HepG2 (cell line): ENCODE data around the gene MICOS13. TPM values are rescaled to one million over a fixed set of nuclear protein-coding genes. Genes with fewer than 3 reads are reported as not detected.

Source experiments
- CSRNP2 ChIP-seq: sonication (generic); formaldehyde crosslinking; conservative IDR thresholded peaks from 2 replicates; pipeline ENCODE4 v1.8.0; 2022; ENCODE audit warnings: low read depth, missing genetic modification reagents
- DNMT1 ChIP-seq: sonication (generic); formaldehyde crosslinking; IDR thresholded peaks from 2 replicates; pipeline ENCODE4 v1.5.1; 2020; ENCODE audit warnings: mild to moderate bottlenecking, missing genetic modification reagents
- EP300 ChIP-seq, 3 experiments: sonication (generic) in 1 of 3; formaldehyde crosslinking in 1 of 3; IDR thresholded peaks; 2 replicates each; pipeline versions ENCODE4 v1.5.1 to v1.6.1; 2011 to 2020; ENCODE audit warnings: low read depth in 2 of 3, low read length in 2 of 3, borderline replicate concordance in 1 of 3, improper control_type of control experiment in 1 of 3, mild to moderate bottlenecking in 1 of 3, missing genetic modification reagents in 1 of 3, moderate library complexity in 1 of 3
- FOXC1 ChIP-seq: sonication (generic); formaldehyde crosslinking; IDR thresholded peaks from 2 replicates; pipeline ENCODE4 v1.8.0; 2022; ENCODE audit warnings: mild to moderate bottlenecking, missing genetic modification reagents, borderline replicate concordance
- HNRNPL ChIP-seq: fragments of 200-400 bp; formaldehyde crosslinking; IDR thresholded peaks from 2 replicates; pipeline ENCODE4 v1.6.1; 2017; ENCODE audit warnings: mild to moderate bottlenecking, low read depth, low read length
- MED1 ChIP-seq: sonication (generic); formaldehyde crosslinking; IDR thresholded peaks from 2 replicates; pipeline ENCODE4 v1.4.0; 2020; ENCODE audit warnings: missing genetic modification reagents
- MIER2 ChIP-seq: IDR thresholded peaks from 2 replicates; pipeline ENCODE4 v1.6.1; 2016; ENCODE audit warnings: missing biosample characterization, missing genetic modification reagents
- MXI1 ChIP-seq: IDR thresholded peaks from 3 replicates; pipeline ENCODE4 v1.6.1; 2012; ENCODE audit warnings: low read depth, low read length, inconsistent platforms, borderline replicate concordance
- NFKB2 ChIP-seq: sonication (generic); formaldehyde crosslinking; IDR thresholded peaks from 2 replicates; pipeline ENCODE4 v1.4.0; 2020; ENCODE audit warnings: missing genetic modification reagents, borderline replicate concordance
- PHB2 ChIP-seq: fragments of 450-650 bp; IDR thresholded peaks from 2 replicates; pipeline ENCODE4 v1.6.1; 2018; ENCODE audit not compliant: partially characterized antibody
- RAD51 ChIP-seq: fragments of 450-650 bp; IDR thresholded peaks from 2 replicates; pipeline ENCODE4 v1.6.1; 2016; ENCODE audit warnings: borderline replicate concordance
- SNRNP70 ChIP-seq: fragments of 200-400 bp; formaldehyde crosslinking; IDR thresholded peaks from 2 replicates; pipeline ENCODE4 v1.6.1; 2017; ENCODE audit warnings: mild to moderate bottlenecking, low read depth, low read length, moderate library complexity
- TBX2 ChIP-seq: sonication (generic); formaldehyde crosslinking; IDR thresholded peaks from 2 replicates; pipeline ENCODE4 v1.5.0; 2020; ENCODE audit warnings: missing genetic modification reagents, mild to moderate bottlenecking, borderline replicate concordance
- THAP7 ChIP-seq: sonication (generic); formaldehyde crosslinking; IDR thresholded peaks from 2 replicates; pipeline ENCODE4 v1.8.1; 2023; ENCODE audit warnings: mild to moderate bottlenecking, missing genetic modification reagents
- TP53 ChIP-seq: sonication (generic); formaldehyde crosslinking; conservative IDR thresholded peaks from 2 replicates; pipeline ENCODE4 v1.4.0; 2020; ENCODE audit warnings: missing genetic modification reagents
- ZEB1 ChIP-seq: IDR thresholded peaks from 2 replicates; pipeline ENCODE4 v1.6.1; 2012; ENCODE audit warnings: mild to moderate bottlenecking, low read depth, inconsistent platforms; ENCODE audit not compliant: insufficient replicate concordance
- ZKSCAN1 ChIP-seq: fragments of 150-350 bp; IDR thresholded peaks from 2 replicates; pipeline ENCODE4 v1.6.1; 2014; ENCODE audit warnings: low read length
- ZKSCAN5 ChIP-seq: sonication (generic); formaldehyde crosslinking; IDR thresholded peaks from 2 replicates; pipeline ENCODE4 v1.5.1; 2020; ENCODE audit warnings: mild to moderate bottlenecking, missing genetic modification reagents
- ZNF275 ChIP-seq: sonication (generic); formaldehyde crosslinking; IDR thresholded peaks from 2 replicates; pipeline ENCODE4 v1.8.0; 2022; ENCODE audit warnings: missing genetic modification reagents, mild to moderate bottlenecking, inconsistent platforms, borderline replicate concordance
- ZNF33A ChIP-seq: sonication (generic); formaldehyde crosslinking; IDR thresholded peaks from 2 replicates; pipeline ENCODE4 v1.5.1; 2020; ENCODE audit warnings: missing genetic modification reagents, mild to moderate bottlenecking, moderate library complexity, borderline replicate concordance
- ZNF501 ChIP-seq: sonication (generic); formaldehyde crosslinking; IDR thresholded peaks from 2 replicates; pipeline ENCODE4 v1.5.1; 2020; ENCODE audit warnings: mild to moderate bottlenecking, moderate library complexity, missing genetic modification reagents
- ZNF563 ChIP-seq: sonication (generic); formaldehyde crosslinking; IDR thresholded peaks from 2 replicates; pipeline ENCODE4 v1.8.0; 2022; ENCODE audit warnings: mild to moderate bottlenecking, moderate library complexity, missing genetic modification reagents
- ZNF614 ChIP-seq: IDR thresholded peaks from 2 replicates; pipeline ENCODE4 v1.6.1; 2018; ENCODE audit warnings: missing biosample characterization, missing genetic modification reagents, inconsistent platforms, borderline replicate concordance
- ZNF703 ChIP-seq: sonication (generic); formaldehyde crosslinking; IDR thresholded peaks from 2 replicates; pipeline ENCODE4 v1.5.1; 2020; ENCODE audit warnings: missing genetic modification reagents, mild to moderate bottlenecking, moderate library complexity, borderline replicate concordance
- ZSCAN9 ChIP-seq: IDR thresholded peaks from 2 replicates; pipeline ENCODE4 v1.6.1; 2016; ENCODE audit warnings: borderline replicate concordance
- polyA plus RNA-seq, 8 experiments: library from polyadenylated mRNA; depleted of rRNA in 3 of 8; stranded (reverse) in 7 of 8; unstranded in 1 of 8; fragments of >200 nt; fragmentation: Illumina TruSeq in 4 of 8; extraction: Trizol in 4 of 8; gene quantifications; 2 replicates each; pipeline versions ENCODE4 v1.2.1 to v1.2.3, GENCODE V29; 2011 to 2016; ENCODE audit warnings: low read depth in 4 of 8, missing spikeins in 1 of 8, mixed read lengths in 1 of 8; ENCODE audit not compliant: insufficient read depth in 1 of 8
- total RNA-seq, 5 experiments: library from RNA; depleted of rRNA; stranded (reverse); fragments of >200 nt; fragmentation: Illumina TruSeq; extraction: Trizol; gene quantifications; 2 replicates each; pipeline ENCODE4 v1.2.3, GENCODE V29; 2016; ENCODE audit warnings: low read depth in 1 of 5

MICOS13 gene
- total and polyA plus RNA-seq, 2 of the 13 experiments (the other 11 are each of a cell fraction or from before 2014, with no cell fraction given) = 28.8 to 35.4 TPM

- TF ChIP-seq ZEB1 = no peak
- no peak for TF ChIP-seq FOXC1
- TF ChIP-seq ZKSCAN1 = no peak
- TF ChIP-seq PHB2 = no peak
- TF ChIP-seq ZNF563 (CRISPR knock-in tag) = no peak
- TF ChIP-seq CSRNP2 (CRISPR knock-in tag) = no peak
- peak; percentile 54; the same call in 1 of the 3 replicates for TF ChIP-seq MXI1
- TF ChIP-seq HNRNPL = no peak
- TF ChIP-seq RAD51 = no peak
- TF ChIP-seq ZNF703 = no peak
- TF ChIP-seq NFKB2 (CRISPR knock-in tag) = peak; percentile 42; the same call in 1 of the 2 replicates
- TF ChIP-seq DNMT1 (CRISPR knock-in tag) = no peak
- TF ChIP-seq ZNF614 (CRISPR knock-in tag) = no peak
- no peak for TF ChIP-seq ZKSCAN5 (CRISPR knock-in tag)
- TF ChIP-seq MIER2 (CRISPR knock-in tag) = no peak
- TF ChIP-seq ZSCAN9 (CRISPR knock-in tag) = no peak
- no peak for TF ChIP-seq THAP7 (CRISPR knock-in tag)
- no peak for TF ChIP-seq ZNF33A
- TF ChIP-seq TBX2 (CRISPR knock-in tag) = peak; percentile 71
- no peak for TF ChIP-seq TP53 (CRISPR knock-in tag)
- no peak for TF ChIP-seq EP300 (IDR thresholded peaks at IDR 0.05; ENCODE audit: low read depth in 2 of 2, low read length in 2 of 2)
- no peak for TF ChIP-seq EP300 (CRISPR knock-in tag; IDR thresholded peaks at IDR 0.05; ENCODE audit: borderline replicate concordance)
- no peak for TF ChIP-seq ZNF275 (CRISPR knock-in tag)
- 0 out of 2 replicates have a peak, but pooled peaks have one; percentile 17 for TF ChIP-seq ZNF501 (CRISPR knock-in tag)
- TF ChIP-seq MED1 (CRISPR knock-in tag) = 0 out of 2 replicates have a peak, but pooled peaks have one; percentile 32
- no peak for TF ChIP-seq SNRNP70
These were observed 6.5 kb upstream of the MICOS13 start (continued) for GRCh38 chr19:5686647-5687359.
